BLaER1 treated with 17β-estradiol and CSF1 and Interleukin-3, amounts not matched to agents 10 nM and 100 nM (cell line): Measurements from ENCODE around the gene KEL.
A peak's percentile ranks its signal among the peaks of the same experiment; 100 is the strongest.

ENCODE experiments used
- H3K27ac ChIP-seq, 11 experiments: shearing (Covaris generic); formaldehyde crosslinking; 2 replicates each; pipeline ENCODE4 v1.8.1; 2022
- H3K27me3 ChIP-seq, 11 experiments: shearing (Covaris generic); formaldehyde crosslinking; 2 replicates each; pipeline ENCODE4 v1.8.1; 2022
- H3K36me3 ChIP-seq, 11 experiments: shearing (Covaris generic); formaldehyde crosslinking; 2 replicates each; pipeline ENCODE4 v1.8.1; 2022
- H3K4me1 ChIP-seq, 10 experiments: shearing (Covaris generic); formaldehyde crosslinking; 2 replicates each; pipeline ENCODE4 v1.8.1; 2022
- H3K4me2 ChIP-seq, 11 experiments: shearing (Covaris generic); formaldehyde crosslinking; 2 replicates each; pipeline ENCODE4 v1.8.1; 2022
- H3K4me3 ChIP-seq, 10 experiments: shearing (Covaris generic); formaldehyde crosslinking; 2 replicates each; pipeline ENCODE4 v1.8.1; 2022
- H3K9ac ChIP-seq, 11 experiments: shearing (Covaris generic); formaldehyde crosslinking; 2 replicates each; pipeline ENCODE4 v1.8.1; 2022
- H3K9me3 ChIP-seq, 11 experiments: shearing (Covaris generic); formaldehyde crosslinking; replicated peaks in 1 of 11; 2 replicates each; pipeline ENCODE4 v1.8.1; 2022
- H4K20me1 ChIP-seq, 11 experiments: shearing (Covaris generic); formaldehyde crosslinking; 2 replicates each; pipeline ENCODE4 v1.8.1; 2022
- Cebpa-rat ChIP-seq, 11 experiments: shearing (Covaris generic); IDR thresholded peaks; 2 replicates each; pipeline ENCODE4 v1.8.1; 2022

Gene KEL

GRCh38 chr7:142964502-142965246 is 2.5 kb upstream of the KEL start:
- no peak for TF ChIP-seq Cebpa-rat (IDR thresholded peaks at IDR 0.05)
- Histone ChIP-seq H4K20me1 (no peaks in the 10 kb centered on the region), H3K9ac (no peak overlapping the region), H3K9me3 (no peaks in the 10 kb centered on the region), H3K4me1 (peaks cover 0 to 28% (median 11%) of the 10 kb centered on the region in 10 experiments; a peak in 14 of 20 replicates), H3K36me3 (no peaks in the 10 kb centered on the region), H3K4me2 (no peak overlapping the region), H3K27ac (no peak overlapping the region), H3K4me3 (no peak overlapping the region), H3K27me3 (no peaks in the 10 kb centered on the region)

GRCh38 chr7:142963993-142964392 is 1.8 kb upstream of the KEL start:
- Histone ChIP-seq H3K9ac (no peak overlapping the region), H3K36me3 (no peaks in the 10 kb centered on the region), H3K4me2 (no peak overlapping the region), H3K4me3 (no peak overlapping the region), H3K27ac (no peak overlapping the region), H3K27me3 (no peaks in the 10 kb centered on the region), H4K20me1 (no peaks in the 10 kb centered on the region), H3K4me1 (peaks cover 0 to 21% (median 8%) of the 10 kb centered on the region in 10 experiments; a peak in 13 of 20 replicates), H3K9me3 (no peaks in the 10 kb centered on the region)
- TF ChIP-seq Cebpa-rat (IDR thresholded peaks at IDR 0.05) = no peak

GRCh38 chr7:142962991-142963390 is 828 bp upstream of the KEL start:
- peaks cover under 1 to 6% (median 1%) of the 10 kb centered on the region in 11 experiments; a peak in 11 of 22 replicates for H3K9me3 ChIP-seq
- no peak overlapping the region for H3K9ac ChIP-seq
- H3K27ac ChIP-seq = no peak overlapping the region
- no peaks in the 10 kb centered on the region for H3K27me3 ChIP-seq
- peak overlapping the region in 1 of 11 experiments; percentile 15; a peak in 3 of 22 replicates for H3K4me2 ChIP-seq
- no peaks in the 10 kb centered on the region for H3K36me3 ChIP-seq
- H3K4me3 ChIP-seq = no peak overlapping the region
- H3K4me1 ChIP-seq = peaks cover 0 to 13% (median 8%) of the 10 kb centered on the region in 10 experiments; a peak in 12 of 20 replicates
- H4K20me1 ChIP-seq = no peaks in the 10 kb centered on the region
- TF ChIP-seq Cebpa-rat (IDR thresholded peaks at IDR 0.05) = no peak

GRCh38 chr7:142961595-142961972 is 579 bp downstream of the KEL start:
- H3K4me1 ChIP-seq = peaks cover 0 to 13% (median 8%) of the 10 kb centered on the region in 10 experiments; a peak in 12 of 20 replicates
- peak overlapping the region in 3 of 11 experiments; percentile 29 to 41 (median 37); a peak in 4 of 22 replicates for H3K4me2 ChIP-seq
- no peak overlapping the region for H3K27ac ChIP-seq
- H4K20me1 ChIP-seq = no peaks in the 10 kb centered on the region
- H3K9ac ChIP-seq = no peak overlapping the region
- no peaks in the 10 kb centered on the region for H3K27me3 ChIP-seq
- no peaks in the 10 kb centered on the region for H3K36me3 ChIP-seq
- peaks cover 14 to 20% (median 16%) of the 10 kb centered on the region in 11 experiments for H3K9me3 ChIP-seq
- no peak for TF ChIP-seq Cebpa-rat (IDR thresholded peaks at IDR 0.05)
- H3K4me3 ChIP-seq = no peak overlapping the region

- TF ChIP-seq Cebpa-rat (IDR thresholded peaks at IDR 0.05) = no peak
- H3K4me3 ChIP-seq = no peak overlapping the region
- H3K4me2 ChIP-seq = no peak overlapping the region
- H3K9ac ChIP-seq = no peak overlapping the region
- H3K27me3 ChIP-seq = no peaks in the 10 kb centered on the region
- no peak overlapping the region for H3K27ac ChIP-seq
- H4K20me1 ChIP-seq = no peaks in the 10 kb centered on the region
- peaks cover 0 to 4% (median 0%) of the 10 kb centered on the region in 11 experiments; a peak in 2 of 22 replicates for H3K36me3 ChIP-seq
- H3K4me1 ChIP-seq = peaks cover 0 to 13% (median 8%) of the 10 kb centered on the region in 10 experiments; a peak in 12 of 20 replicates
- H3K9me3 ChIP-seq = peaks cover 20 to 25% (median 21%) of the 10 kb centered on the region in 11 experiments
Measured at GRCh38 chr7:142960955-142961512, 1.1 kb downstream of the KEL start.

GRCh38 chr7:142959202-142959601 is 3.0 kb downstream of the KEL start:
- no peak for TF ChIP-seq Cebpa-rat (IDR thresholded peaks at IDR 0.05)
- Histone ChIP-seq H3K36me3 (peaks cover 0 to 9% (median 0%) of the 10 kb centered on the region in 11 experiments; a peak in 4 of 22 replicates), H3K4me2 (no peak overlapping the region), H3K4me1 (peaks cover 0 to 13% (median 8%) of the 10 kb centered on the region in 10 experiments; a peak in 12 of 20 replicates), H4K20me1 (no peaks in the 10 kb centered on the region), H3K9ac (no peak overlapping the region), H3K27ac (no peak overlapping the region), H3K9me3 (peaks cover 38 to 44% (median 39%) of the 10 kb centered on the region in 11 experiments), H3K4me3 (no peak overlapping the region), H3K27me3 (no peaks in the 10 kb centered on the region)

GRCh38 chr7:142957723-142958122 is 4.4 kb downstream of the KEL start:
- Histone ChIP-seq H3K27ac (no peak overlapping the region), H3K4me3 (no peak overlapping the region), H3K27me3 (no peaks in the 10 kb centered on the region), H3K9ac (no peak overlapping the region), H3K36me3 (peaks cover 0 to 9% (median 0%) of the 10 kb centered on the region in 11 experiments; a peak in 4 of 22 replicates), H4K20me1 (no peaks in the 10 kb centered on the region), H3K9me3 (peaks cover 48 to 58% (median 54%) of the 10 kb centered on the region in 11 experiments), H3K4me2 (no peak overlapping the region), H3K4me1 (peaks cover 0 to 18% (median 7%) of the 10 kb centered on the region in 10 experiments; a peak in 12 of 20 replicates)
- no peak for TF ChIP-seq Cebpa-rat (IDR thresholded peaks at IDR 0.05)

GRCh38 chr7:142956951-142957623 is 5.1 kb downstream of the KEL start:
- no peak overlapping the region for H3K4me3 ChIP-seq

More at GRCh38 chr7:142956951-142957623, 5.1 kb downstream of the KEL start:
- Histone ChIP-seq H3K27ac (no peak overlapping the region), H3K9ac (no peak overlapping the region), H3K9me3 (peaks cover 48 to 59% (median 54%) of the 10 kb centered on the region in 11 experiments), H3K4me1 (peaks cover 0 to 19% (median 2%) of the 10 kb centered on the region in 10 experiments; a peak in 13 of 20 replicates), H4K20me1 (no peaks in the 10 kb centered on the region), H3K36me3 (peaks cover 0 to 9% (median 0%) of the 10 kb centered on the region in 11 experiments; a peak in 4 of 22 replicates), H3K4me2 (no peak overlapping the region), H3K27me3 (no peaks in the 10 kb centered on the region)
- TF ChIP-seq Cebpa-rat (IDR thresholded peaks at IDR 0.05) = no peak
